Hepatic stellate cell (primary cell): ENCODE results near the gene EDAR.

ENCODE experiments used
- DNase-seq: peaks from one replicate; pipeline ENCODE4 v3.0.0; 2011; ENCODE audit warnings: low spot score

Gene EDAR

GRCh38 chr2:108940156-108940555 is 48.9 kb downstream of the EDAR start:
- no peak for DNase-seq

GRCh38 chr2:108938077-108938710 is 50.8 kb downstream of the EDAR start:
- no peak for DNase-seq

GRCh38 chr2:108937367-108938017 is 51.5 kb downstream of the EDAR start:
- DNase-seq, result no peak

GRCh38 chr2:108936866-108937265 is 52.2 kb downstream of the EDAR start:
- DNase-seq, result no peak

GRCh38 chr2:108936076-108936864 is 52.8 kb downstream of the EDAR start:
- no peak for DNase-seq

DNA sequence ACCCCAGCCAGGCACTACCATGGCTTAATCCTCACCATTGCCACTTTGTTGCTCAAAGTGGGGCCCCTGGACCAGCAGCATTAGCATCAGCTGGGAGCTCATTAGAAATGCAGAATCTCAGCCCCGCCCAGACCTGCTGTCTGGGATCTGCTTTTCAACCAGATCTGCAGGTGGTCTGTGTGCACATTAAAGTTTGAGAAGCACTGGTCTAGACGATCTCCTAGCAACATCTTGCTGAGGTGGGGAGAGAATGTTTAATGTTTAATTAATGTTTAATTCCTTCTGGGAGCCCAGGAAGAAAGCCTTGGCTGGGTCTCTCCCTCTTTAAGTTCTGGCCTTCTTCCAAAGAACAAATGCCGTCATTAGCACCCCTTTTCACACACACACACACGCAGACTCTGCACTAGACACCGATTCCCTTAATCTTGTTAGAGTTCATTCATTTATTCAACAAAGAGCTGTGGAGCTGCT is 53.7 kb downstream of the EDAR start:
- no peak for DNase-seq

DNA sequence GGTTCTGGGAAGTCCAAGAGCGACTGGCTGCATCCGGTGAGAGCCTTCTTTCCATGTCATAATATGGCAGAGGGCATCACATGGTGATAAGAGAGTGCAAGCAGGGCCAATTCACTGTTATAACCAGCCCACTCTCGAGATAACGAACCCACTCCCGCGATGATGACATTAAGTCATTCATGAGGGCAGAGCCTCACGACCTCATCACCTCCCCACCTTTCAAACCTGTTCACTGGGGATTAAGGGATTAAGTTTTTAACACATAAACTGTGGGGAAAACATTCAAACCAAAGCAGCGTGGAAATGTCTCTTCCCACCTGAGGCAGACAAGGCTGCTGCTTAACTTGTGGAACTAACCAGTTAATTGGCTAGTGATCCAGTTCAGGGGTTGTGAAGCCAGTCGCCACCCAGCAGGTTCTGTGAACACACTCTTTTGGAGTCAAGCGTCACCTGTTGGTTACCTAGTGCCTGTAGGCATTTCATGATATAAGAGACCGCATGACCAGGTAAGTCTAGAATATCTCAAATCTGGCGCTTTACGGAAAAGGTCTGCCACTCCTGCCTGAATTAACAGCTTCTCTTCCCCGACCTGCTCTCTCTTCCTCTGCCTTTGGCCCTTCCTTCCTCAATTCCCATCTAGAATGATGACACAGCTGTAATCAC is 54.3 kb downstream of the EDAR start:
- no peak for DNase-seq

- no peak for DNase-seq
Measured at GRCh38 chr2:108934151-108934550, 54.9 kb downstream of the EDAR start.

DNA sequence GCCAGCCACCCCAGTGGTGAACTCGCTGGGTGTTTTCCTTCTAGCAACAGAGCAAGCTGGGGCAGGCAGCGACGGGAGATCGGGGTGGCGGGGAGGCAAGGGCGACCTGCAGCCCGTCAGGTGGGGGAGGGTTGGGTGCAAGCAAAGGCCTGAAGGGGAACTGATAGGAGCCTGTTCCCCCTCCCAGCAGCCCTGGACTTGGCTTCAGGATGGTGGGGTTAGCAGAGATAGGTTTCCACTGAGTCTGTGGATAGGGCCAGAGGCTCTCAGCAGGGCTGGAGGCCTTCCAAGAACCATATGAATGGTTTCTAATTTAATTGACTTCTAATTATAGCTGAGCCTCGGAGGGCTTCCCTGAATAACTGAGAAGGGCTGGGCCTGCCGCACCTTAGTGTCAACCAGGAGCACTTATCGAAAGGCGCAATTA is 55.3 kb downstream of the EDAR start:
- no peak for DNase-seq

DNA sequence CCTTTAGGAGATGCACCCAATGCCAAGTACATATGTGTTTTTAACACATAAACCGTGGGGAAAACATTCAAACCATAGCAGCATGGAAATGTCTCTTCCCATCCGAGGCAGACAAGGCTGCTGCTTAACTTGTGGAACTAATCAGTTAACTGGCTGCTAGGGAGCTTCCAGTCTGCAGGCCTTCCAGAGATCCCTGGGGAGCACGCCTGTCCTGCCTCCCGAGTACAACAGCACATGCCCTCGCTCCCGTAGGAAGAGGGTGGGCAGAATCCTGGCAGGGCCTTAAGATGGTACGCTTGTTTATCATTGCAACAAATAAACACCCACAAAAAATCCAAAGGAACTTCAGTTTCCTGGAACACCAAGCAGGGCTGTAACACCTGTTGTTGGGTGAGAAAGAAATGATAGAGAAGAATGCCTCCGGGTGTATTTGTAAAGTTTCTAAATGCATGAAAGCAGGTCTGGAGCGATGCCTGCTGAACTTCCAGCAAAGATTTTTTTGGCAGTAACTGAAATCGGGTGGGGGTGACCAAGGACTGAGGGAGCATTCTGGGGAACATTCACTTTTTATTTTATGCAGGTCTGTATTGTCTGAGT is 56.2 kb downstream of the EDAR start:
- no peak for DNase-seq

DNA sequence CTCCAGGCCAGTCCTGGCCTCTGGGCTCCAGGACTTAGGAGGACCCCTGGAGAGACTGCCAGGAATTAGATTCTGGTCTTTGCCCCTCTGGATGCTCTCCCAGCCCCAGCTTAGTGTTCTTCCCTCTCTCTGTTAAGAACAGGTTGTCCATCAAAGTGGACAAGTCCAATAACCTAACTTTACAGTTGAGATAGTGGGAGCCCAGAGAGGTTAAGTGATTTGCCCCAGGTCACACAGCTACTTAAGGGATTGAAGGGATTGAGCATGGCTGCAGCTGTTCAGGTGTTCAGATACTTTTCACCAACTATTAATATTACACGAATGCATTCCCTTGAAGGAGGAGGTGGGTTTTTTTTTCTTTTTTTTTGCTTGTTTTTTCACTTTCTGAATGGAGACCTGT is 57.6 kb downstream of the EDAR start:
- no peak for DNase-seq

DNA sequence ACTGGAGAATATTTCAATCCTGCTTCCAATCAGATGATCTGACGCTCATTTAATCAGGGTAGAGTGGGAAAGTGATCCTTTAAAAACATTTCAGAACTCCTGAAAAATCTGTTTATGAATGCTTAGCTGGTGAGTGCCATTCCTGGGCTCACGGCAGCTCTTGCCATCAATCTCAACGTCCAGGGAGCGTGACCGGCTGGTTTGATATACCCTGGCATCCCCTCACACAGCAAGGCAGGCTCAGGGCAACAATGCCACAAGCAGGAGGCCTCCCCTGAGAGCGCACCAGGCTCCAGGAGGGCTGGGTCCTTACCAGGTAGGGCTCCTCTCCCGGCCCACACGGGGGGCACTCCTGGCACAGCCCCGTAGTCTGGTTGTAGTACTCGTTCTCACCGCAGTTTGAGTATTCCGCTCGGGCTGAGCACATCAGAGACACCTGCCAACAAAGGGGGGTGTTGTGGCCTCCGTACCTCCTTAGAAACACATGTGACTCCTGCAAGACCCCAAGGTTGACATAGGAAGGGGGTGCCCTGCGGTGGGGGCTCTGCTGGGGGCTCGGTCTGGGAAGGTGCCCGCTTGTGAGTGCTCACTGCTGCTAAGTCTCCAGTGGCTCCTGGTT is 59.1 kb downstream of the EDAR start:
- no peak for DNase-seq

GRCh38 chr2:108928660-108929377 is 60.2 kb downstream of the EDAR start:
- no peak for DNase-seq

- DNase-seq, result peak; percentile 81
Measured at GRCh38 chr2:108927936-108928659, 60.9 kb downstream of the EDAR start.

- no peak for DNase-seq
Measured at GRCh38 chr2:108927405-108927804, 61.6 kb downstream of the EDAR start.

GRCh38 chr2:108926561-108927380 is 62.2 kb downstream of the EDAR start:
- DNase-seq, result no peak

DNA sequence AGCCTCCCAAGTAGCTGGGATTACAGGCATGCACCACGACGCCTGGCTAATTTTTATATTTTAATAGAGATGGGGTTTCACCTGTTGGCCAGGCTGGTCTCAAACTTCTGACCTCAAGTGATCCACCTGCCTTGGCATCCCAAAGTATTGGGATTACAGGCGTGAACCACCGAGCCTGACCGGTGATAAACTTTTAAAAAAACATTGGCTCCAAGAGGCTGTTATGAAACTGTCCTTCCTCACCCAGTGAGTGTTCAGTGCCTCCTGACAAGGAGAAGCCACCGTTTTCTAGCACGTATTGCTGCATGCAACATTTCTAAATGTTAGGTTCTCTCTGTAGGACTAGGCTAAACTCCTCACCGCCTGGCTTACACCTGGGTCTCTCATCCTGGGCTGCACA is 63.3 kb downstream of the EDAR start:
- DNase-seq, result no peak

DNA sequence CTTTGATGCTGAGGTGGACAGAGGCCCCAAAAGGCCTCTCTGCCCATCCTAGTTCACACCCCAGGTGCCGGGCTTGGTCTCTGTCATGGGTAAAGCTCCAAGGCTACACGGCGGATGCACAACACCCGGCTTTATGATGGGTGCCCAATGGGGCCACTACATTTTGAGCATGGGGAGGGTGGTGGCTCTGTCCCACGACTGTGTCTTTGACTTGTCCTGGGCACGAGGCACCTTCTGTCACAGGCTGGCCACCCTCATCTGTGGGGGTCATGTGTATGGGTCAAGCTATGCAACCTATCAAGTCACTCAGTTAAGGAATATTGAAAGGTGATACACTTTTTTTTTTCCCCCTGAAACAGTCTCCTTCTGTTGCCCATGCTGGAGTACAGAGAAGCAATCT is 63.7 kb downstream of the EDAR start:
- no peak for DNase-seq

GRCh38 chr2:108924580-108925251 is 64.3 kb downstream of the EDAR start:
- no peak for DNase-seq
